Testis (tissue), 3 donors: ENCODE data around the gene F12. TPM values are rescaled to one million over a fixed set of nuclear protein-coding genes. Genes with fewer than 3 reads are reported as not detected.

Source experiments
- DNase-seq: peaks from one replicate; pipeline ENCODE4 v3.0.0-alpha.2; 2019
- H3K27ac ChIP-seq, 2 donors: fragments of 200-600 bp; sonication (generic); one replicate each; pipeline ENCODE4 v1.5.1; 2019
- H3K27me3 ChIP-seq: fragments of 200-600 bp; sonication (generic); one replicate; pipeline ENCODE4 v1.5.1; 2019
- H3K36me3 ChIP-seq: fragments of 200-600 bp; sonication (generic); one replicate; pipeline ENCODE4 v1.5.1; 2017; ENCODE audit warnings: low read depth; ENCODE audit errors: missing control alignments
- H3K4me1 ChIP-seq: fragments of 200-600 bp; sonication (generic); one replicate; pipeline ENCODE4 v1.5.1; 2019
- H3K4me3 ChIP-seq, 2 donors: fragments of 200-600 bp; sonication (generic); one replicate each; pipeline ENCODE4 v1.5.1; 2017 to 2019
- H3K9me3 ChIP-seq: fragments of 200-600 bp; sonication (generic); one replicate; pipeline ENCODE4 v1.5.1; 2017
- POLR2A ChIP-seq: fragments of 450-650 bp; IDR thresholded peaks from one replicate; pipeline ENCODE4 v1.6.1; 2017; ENCODE audit warnings: antibody characterized with exemption, mild to moderate bottlenecking, moderate library complexity
- WGBS, 2 donors: methylation state at CpG; one replicate each; pipeline ENCODE4 v1.1.5; 2018; 5-methylcytosine and 5-hydroxymethylcytosine counted together
- intact Hi-C: fragments of 100-400 bp; cut with DNase I; formaldehyde crosslinking; loops from one replicate; pipeline ENCODE4 v1.15.1; 2023; ENCODE audit warnings: low total_unique reads
- polyA plus RNA-seq: library from polyadenylated mRNA; stranded (reverse); fragments of 350-450 nt; fragmentation: Illumina TruSeq; extraction: RNeasy Lipid Tissue Mini Kit (QIAGEN cat#74804); gene quantifications from one replicate; pipeline ENCODE4 v1.2.3, GENCODE V29; 2014; ENCODE audit warnings: low read depth, low replicate concordance; ENCODE audit not compliant: insufficient read depth
- total RNA-seq, 2 donors: library from RNA; depleted of rRNA; stranded (reverse); fragments of >200 nt; gene quantifications; one replicate each; pipeline ENCODE4 v1.2.3, GENCODE V29; 2016
- TF ChIP-seq, protein P1 (sequence below), 3 experiments: fragments of 450-650 bp in 2 of 3; fragments of 200-600 bp in 1 of 3; sonication (generic) in 1 of 3; IDR thresholded peaks; one replicate each; pipeline ENCODE4 v1.5.1; 2016 to 2019; ENCODE audit warnings: antibody characterized with exemption in 3 of 3, mild to moderate bottlenecking in 2 of 3, moderate library complexity in 1 of 3

The F12 gene
- total and polyA plus RNA-seq, 3 donors from 2014 or later: 4.9 to 5.8 (median 5.3) TPM

DNA sequence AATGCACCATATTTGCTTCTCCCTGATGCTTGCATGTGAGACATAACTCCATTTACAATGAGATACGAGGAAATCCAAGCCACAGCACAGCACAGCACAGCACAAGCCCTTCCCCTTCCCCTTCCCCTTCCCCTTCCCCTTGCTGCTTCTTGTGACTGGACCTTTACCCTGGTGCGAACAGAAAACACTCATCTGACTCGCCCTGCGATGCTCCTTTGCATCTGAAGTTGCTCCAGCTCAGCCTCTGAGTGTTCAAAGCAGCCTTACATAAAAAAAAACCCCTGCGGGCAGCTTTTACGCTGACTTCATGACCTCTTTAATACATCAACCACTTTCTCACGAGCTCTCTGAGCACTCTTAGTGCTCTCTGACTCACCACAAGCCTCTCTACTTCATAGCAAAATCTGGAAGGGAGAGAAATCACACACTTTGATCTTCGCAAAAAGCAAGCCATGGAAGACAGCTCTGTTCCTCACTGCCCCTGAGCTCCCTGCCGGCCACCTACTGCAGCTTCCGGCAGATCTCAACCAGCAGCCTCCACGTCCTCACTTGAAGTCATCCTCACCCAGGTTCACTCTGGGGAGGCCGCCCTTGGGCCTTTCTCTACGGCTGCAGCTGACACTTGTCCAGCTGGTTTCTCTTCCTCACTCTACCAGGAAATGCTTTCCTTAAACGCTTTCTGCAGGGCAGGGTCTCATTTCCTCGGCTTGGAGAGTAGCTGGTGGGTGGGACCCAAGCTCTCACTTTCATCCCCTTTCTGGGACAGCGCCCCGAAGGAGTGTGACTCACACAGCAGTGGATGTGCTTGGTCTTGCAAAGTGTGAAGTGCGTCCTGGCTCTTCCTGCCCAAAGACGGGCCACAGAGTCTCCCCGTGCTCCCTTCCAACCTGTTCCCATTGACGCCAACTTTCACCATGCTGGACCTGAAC lies 19.9 kb downstream of the F12 start:
- no peak for TF ChIP-seq POLR2A
- TF ChIP-seq, protein P1, sequence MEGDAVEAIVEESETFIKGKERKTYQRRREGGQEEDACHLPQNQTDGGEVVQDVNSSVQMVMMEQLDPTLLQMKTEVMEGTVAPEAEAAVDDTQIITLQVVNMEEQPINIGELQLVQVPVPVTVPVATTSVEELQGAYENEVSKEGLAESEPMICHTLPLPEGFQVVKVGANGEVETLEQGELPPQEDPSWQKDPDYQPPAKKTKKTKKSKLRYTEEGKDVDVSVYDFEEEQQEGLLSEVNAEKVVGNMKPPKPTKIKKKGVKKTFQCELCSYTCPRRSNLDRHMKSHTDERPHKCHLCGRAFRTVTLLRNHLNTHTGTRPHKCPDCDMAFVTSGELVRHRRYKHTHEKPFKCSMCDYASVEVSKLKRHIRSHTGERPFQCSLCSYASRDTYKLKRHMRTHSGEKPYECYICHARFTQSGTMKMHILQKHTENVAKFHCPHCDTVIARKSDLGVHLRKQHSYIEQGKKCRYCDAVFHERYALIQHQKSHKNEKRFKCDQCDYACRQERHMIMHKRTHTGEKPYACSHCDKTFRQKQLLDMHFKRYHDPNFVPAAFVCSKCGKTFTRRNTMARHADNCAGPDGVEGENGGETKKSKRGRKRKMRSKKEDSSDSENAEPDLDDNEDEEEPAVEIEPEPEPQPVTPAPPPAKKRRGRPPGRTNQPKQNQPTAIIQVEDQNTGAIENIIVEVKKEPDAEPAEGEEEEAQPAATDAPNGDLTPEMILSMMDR (IDR thresholded peaks at IDR 0.05): no peak
- Histone ChIP-seq H3K27me3 (no peaks in the 10 kb centered on the region), H3K9me3 (no peaks in the 10 kb centered on the region), H3K4me1 (no peaks in the 10 kb centered on the region), H3K36me3 (no peaks in the 10 kb centered on the region), H3K4me3 (no peak overlapping the region), H3K27ac (no peak overlapping the region)
- WGBS, 2 donors: 57 to 62% methylated on average over 19 to 21 of the region's 21 CpGs
- intact Hi-C loops: loop anchor here (10.0 kb wide), 1 partner anchor 115 kb away; the partner anchor contains the start of gene DOK3
- no peak for DNase-seq

DNA sequence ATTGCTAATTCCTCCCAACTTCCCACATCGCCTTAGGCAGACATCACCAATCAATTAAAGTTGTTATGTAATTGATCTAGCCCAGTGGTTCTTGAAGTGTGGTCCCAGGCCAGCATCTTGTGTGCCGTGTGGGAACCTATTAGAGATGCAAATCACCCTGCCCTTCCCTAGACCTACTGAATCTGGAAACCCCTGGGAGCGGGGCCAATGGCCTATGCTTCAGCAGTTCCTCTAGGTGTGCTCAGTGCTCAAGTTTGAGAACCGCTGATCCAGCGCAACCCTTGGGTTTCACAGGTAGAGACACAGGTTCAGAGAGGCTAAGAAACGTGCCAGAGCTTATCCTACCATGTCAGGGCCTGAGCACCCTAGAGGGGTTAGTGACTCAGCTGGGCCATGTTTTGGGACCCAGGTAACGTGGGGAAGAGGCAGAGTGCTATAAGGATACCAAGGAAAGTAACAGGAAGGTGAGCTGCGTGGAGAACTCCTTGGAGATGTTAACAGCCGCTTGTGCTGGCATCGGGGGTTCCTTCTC lies 20.8 kb downstream of the F12 start:
- H3K36me3 ChIP-seq: no peaks in the 10 kb centered on the region
- no peaks in the 10 kb centered on the region for H3K9me3 ChIP-seq
- 89 to 100% methylated on average over 8 to 10 of the region's 10 CpGs for WGBS, 2 donors
- no peaks in the 10 kb centered on the region for H3K4me1 ChIP-seq
- intact Hi-C loops: no loop called here
- no peak overlapping the region for H3K4me3 ChIP-seq
- TF ChIP-seq, protein P1 (IDR thresholded peaks at IDR 0.05): no peak
- no peak for TF ChIP-seq POLR2A
- no peak for DNase-seq
- no peak overlapping the region for H3K27ac ChIP-seq
- H3K27me3 ChIP-seq: no peaks in the 10 kb centered on the region

DNA sequence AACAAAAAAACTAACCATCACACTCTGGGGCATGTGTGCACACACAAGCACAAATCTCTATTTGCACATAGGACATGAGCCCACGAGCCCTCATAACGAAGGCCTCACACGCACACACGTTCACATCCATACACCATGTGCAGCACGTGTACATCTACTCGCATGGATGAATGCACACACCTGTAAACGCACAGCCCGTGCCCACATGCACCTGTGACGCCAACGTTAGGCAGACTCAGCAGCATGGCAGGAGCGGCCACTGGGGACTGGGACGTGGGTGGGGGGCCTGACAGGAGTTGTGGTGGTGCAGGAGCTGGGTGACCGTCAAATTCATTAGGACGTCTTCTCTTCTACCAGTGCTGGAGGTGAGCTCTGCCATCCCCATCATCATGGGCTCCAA lies 22.0 kb downstream of the F12 start:
- intact Hi-C loops: no loop called here

DNA sequence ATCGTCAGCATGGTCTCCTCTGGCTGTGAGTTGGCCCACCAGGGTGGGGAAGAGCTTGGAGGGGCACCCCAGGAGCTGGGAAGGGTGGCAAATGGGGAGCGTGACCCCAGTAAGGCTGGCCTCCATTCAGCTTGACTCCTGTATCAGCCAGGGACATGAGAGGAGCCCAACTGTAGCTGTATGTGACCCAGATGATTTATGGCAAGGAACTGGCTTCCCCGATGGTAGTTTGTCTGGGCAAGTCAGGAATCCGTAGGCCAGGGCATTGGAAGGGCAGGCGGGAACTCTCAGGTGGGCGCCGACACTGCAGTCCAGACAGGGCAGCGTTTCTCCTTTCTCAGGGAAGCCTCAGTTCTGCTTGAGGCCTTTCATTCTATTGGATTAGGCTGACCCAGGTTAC lies 22.8 kb downstream of the F12 start:
- Histone ChIP-seq H3K27ac (no peak overlapping the region), H3K36me3 (no peaks in the 10 kb centered on the region), H3K9me3 (no peaks in the 10 kb centered on the region), H3K4me1 (peaks cover 8% of the 10 kb centered on the region), H3K4me3 (no peak overlapping the region), H3K27me3 (no peaks in the 10 kb centered on the region)
- DNase-seq: no peak
- intact Hi-C loops: no loop called here
- no peak for TF ChIP-seq POLR2A
- TF ChIP-seq, protein P1 (IDR thresholded peaks at IDR 0.05): no peak
- 88 to 90% methylated on average over 7 to 8 of the region's 8 CpGs for WGBS, 2 donors

More for the DNA sequence above, 22.0 kb downstream of the F12 start:
- Histone ChIP-seq H3K27me3 (no peaks in the 10 kb centered on the region), H3K36me3 (no peaks in the 10 kb centered on the region), H3K4me1 (peaks cover 5% of the 10 kb centered on the region), H3K4me3 (no peak overlapping the region), H3K27ac (no peak overlapping the region), H3K9me3 (no peaks in the 10 kb centered on the region)
- TF ChIP-seq POLR2A: no peak
- TF ChIP-seq, protein P1 (IDR thresholded peaks at IDR 0.05): no peak
- 85 to 87% methylated on average over 12 to 14 of the region's 14 CpGs for WGBS, 2 donors
- DNase-seq: no peak
